Stimulated activated CD4-positive, alpha-beta T cell treated with anti-CD3 and anti-CD28 coated beads, Interleukin-1b, Interleukin-23, amount 100 ng/mL, for 24 hours (primary cell): ENCODE data around the gene HMCN1.
"Not testable (repeated sequence)": the region's sequence is repeated elsewhere in the genome, so short reads cannot be mapped to it uniquely, and the experiment has no call there.

Source experiments
- DNase-seq, 4 experiments: peaks; one replicate each; pipeline ENCODE4 v3.0.0-alpha.2; 2020; ENCODE audit warnings: low read depth in 4 of 4, low spot score in 1 of 4

HMCN1 gene

DNA sequence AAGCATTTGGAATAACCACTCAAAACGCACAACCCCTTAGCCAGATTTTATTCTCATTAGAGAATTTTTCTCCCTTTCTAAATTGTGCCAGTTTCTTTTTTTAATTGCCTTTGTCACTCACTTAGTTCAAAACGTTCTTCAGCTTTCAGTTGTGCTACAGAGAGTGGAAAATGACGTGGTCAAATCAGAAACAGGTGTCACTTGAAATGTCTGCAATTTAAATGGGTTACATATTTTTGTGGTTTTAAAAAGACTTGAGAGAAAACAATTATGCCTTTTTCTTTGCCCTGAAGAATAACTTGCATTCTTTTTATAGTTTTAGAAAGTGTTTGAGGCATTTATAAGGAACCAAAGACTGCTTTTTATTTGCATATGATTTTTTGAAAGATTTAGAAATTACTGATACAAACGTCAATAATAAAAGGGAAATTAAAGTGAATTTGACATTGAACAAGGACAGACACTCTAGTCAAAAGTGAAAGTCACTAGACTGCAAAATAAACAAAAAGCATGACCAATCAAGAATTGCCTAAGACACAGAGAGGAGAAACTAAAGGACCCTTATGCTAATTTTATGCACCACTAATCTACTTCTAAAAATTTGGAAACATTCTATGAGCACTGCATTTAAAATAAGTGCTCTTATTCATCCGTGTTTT lies 449.9 kb downstream of the HMCN1 start:
- no peak for DNase-seq

DNA sequence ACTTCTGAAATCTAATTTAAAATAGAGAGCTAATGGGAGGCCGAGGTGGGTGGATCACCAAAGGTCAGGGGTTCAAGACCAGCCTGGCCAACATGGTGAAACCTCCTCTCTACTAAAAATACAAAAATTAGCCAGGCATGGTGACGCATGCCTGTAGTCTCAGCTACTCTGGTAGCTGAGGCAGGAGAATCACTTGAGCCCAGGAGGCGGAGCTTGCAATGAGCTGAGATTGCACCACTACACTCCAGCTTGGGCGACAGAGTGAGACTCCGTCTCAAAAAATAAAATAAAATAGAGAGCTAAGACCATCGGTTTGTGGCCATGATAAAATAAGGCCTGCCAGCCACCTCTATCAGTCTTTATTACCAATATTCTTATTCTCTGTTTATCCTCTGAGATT lies 452.1 kb downstream of the HMCN1 start:
- DNase-seq, result not testable (repeated sequence)

DNA sequence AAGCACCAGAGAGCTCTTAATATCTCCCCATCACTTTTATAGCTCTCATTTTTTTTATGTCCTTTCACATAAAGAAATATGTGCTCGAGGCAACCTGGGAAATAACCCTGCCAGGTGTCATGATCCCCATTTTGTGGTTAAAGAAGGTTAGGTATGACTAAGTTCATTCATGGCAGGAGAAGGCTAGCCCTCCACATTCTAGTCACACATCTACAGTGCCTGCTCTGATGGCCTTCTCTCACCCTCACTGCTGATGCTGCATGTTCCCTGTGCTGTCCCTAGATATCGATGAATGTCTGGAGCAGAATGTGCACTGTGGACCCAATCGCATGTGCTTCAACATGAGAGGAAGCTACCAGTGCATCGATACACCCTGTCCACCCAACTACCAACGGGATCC lies 453.4 kb downstream of the HMCN1 start:
- no peak for DNase-seq

DNA sequence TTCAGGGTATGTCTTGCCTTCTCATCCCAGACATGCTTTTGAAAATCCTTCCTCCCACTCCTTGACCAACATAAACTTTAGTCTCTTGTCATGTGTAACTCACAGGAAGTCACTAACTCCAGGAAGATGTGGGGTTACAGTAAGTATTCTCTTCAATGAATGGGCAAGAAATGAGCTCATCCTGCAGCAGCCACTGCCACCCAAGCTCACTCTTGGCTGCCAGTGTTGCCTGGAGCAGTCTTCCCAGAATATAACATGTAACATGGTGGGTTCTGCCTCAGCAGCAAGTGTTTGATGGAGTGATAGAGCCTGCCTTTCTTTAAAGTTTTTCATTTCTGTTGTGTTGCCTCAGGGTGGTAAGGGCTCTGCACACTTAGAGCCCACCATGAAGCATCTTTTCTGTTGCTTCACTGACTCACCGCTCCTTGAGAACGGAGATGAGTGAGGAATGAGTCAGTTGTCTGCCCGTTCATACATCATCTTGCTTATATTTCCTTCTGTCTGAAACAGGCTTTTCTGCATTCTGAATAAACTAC lies 453.9 kb downstream of the HMCN1 start:
- no peak for DNase-seq

DNA sequence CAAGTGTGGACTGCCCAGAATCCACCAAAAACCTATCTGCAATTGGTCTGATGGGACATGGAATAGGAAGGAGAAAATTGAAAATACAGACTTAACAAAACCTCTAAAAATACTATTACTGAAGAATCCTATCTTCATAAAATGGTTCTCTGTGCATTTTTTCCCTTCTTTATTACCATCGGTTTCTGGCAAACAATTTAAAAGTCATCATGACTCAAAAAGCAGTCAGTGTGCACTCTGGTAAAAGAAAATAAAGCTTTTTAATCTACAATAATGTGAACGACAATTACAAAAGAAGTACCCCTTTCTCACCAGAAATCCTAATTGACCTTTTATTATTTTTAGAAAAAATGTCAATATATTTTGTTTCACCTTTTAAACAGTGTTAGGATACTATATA lies 454.5 kb downstream of the HMCN1 start:
- no peak for DNase-seq

DNA sequence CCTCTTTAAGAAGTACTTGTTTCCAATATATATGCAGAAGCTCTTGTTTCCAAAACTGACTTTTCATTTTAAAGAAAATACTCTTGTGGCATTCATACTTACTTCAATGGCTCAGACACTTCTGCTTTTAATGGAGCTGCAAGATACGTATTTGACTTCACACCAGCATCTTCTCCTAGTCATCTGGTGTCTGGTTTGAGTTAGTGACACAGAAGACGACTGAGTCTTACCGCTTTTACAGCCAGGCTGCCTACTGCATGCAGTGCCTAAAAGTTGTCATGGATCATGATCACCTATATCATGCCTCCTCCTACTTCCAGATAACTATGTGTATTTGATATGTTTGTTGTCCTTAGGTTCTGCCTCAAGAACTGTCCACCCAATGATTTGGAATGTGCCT lies 455.0 kb downstream of the HMCN1 start:
- DNase-seq, result no peak

DNA sequence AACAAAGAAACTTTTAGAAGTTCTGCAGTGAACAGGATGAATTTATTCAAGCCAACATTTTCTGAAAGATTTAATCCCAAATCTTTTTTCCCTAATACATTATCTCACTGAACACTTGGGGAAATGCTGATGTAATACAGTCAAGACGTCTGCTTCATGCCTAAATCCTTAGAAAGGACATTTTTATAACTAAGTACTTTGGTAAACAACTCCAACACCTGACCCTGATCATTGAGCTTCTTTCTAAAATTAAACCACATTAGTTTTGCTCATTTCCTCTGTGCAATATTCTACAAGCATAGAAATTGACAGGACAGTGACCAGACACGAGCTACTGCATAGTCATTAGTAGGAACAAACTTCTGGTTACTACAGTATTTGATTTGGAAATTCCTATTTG lies 457.3 kb downstream of the HMCN1 start:
- DNase-seq, result no peak

DNA sequence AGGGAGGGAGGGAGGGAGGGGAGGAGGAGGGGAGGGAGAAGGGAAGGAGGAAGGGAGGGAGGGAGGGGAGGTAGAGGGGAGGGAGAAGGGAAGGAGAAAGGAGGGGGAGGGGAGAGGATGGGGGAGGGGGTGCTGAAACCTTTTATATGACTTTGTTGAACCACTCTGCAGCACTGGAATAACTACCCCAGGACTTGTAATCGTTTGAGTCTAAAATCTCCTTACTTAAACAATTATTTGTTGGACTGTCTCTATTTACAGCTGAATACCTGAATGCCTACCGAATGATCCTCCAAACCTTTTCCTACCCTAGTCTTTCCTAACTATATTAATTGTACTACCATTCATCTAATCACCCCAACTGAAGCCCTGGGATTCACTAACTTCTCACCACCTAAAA lies 459.0 kb downstream of the HMCN1 start:
- no peak for DNase-seq

DNA sequence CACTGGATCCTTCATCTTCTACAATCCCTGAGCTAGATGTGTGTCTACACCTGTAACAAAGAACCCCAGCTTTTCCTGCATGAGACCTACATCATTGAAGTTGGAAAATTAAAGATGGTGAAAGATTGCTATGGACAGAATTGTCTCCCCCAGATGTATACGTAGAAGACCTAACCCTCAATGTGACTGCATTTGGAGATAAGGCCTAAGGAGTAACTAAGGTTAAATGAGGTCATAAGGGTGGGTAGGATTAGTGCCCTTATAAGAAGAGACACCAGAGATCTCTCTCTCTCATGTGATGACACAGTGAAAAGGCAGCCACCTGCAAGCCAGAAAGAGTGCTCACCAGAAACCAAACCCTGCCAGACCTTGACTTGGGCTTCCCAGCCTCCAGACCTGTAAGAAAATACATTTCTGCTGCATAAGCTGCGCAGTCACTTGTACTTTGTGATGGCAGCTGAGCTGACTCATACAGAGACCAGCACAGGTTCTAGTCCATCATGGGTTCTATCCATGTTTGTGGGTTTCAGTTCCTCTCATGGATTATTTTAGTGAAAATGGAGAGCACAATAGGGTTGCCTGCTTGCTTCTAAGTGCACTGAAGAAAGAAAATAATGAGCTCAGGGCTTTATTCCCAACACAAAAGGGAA lies 460.0 kb downstream of the HMCN1 start:
- no peak for DNase-seq

DNA sequence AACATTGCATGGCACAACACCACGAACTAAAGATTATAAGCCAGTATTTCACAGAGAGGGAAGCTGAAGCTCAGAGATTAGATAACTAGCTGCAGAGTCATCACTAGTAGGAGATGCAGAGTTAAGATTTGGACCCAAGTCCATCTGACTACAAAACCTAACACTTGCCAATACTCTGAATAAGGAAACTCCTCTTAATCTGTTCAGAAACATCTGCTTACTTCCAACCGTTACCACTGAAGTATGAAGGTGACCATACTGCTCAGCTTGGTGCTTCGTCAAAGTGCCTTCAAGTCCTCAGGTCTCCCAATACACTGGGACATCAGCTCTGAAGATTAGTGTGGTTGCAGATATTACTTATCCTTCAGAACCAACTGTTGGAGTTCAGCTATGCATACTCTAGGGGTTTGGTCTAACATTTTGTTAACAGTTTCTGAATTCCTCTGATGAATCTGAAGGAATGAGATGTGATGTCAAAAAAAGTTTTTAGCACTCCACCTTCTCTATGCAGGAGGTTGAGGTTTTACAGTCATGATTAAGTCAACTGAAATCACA lies 461.3 kb downstream of the HMCN1 start:
- no peak for DNase-seq

DNA sequence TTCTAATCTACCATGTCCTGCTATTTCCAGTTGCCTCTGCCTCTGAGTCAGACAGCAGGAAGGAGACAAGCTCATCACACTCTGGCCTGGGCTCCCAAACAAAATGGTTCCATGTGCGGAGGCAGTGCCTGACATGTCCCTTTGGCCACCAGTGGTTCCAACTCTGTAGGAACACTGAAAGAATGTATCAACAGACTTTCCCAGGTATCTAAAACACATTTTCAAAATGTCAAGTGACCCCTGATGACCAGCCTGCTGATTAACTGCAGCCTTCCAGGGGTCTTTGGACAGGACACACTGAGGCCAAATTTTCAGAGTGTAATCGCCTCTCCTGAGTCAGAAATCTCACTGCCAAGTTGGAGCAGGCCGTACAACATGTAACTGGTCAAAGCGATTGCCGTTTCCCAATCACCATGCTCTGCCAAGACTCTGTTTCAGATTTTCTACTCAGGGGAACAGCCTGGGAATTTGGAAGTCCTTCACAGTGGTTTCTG lies 468.1 kb downstream of the HMCN1 start:
- DNase-seq, result no peak

DNA sequence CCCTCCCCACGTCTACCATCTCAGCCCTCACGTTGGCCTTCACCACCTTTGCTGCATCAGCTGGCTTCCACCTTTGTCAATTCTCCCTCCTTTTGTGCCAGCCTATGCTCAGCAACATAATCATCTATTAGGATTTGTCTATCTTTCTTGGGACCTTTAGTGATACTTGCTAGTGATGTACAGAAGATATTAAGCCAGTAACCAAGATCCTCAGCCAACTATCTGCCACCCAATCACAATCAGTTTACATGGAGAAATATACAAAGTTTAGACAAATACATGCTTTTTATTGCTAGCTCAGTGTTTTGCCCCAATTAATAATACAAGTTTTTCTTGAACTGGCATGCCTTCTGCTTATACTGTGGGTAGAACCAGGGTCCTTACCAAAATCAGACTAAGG lies 468.6 kb downstream of the HMCN1 start:
- DNase-seq, result no peak

DNA sequence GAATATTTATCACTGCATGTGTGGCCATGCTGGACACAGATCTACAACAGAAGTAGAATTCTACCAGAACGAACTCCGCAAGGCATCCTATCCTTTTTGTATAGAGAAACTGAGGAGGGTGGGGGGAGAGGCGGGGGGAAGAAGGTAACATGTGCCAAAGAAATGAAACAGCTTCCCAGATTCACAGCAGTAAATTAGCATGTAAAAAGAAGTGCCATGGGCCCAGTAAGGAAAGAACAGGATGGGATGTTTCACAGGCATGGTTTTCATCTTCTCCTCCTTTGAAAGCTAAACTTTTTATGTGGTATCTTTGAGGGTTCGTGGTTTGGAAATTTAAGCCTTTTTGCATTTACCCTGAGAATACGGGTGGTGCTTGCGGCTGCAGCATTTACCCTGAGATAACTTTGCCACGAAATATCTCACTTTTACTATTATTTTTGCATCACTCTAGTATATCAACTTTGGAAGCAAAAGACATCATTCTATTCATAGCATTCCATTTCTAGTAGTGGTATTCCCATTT lies 471.9 kb downstream of the HMCN1 start:
- DNase-seq, result no peak

DNA sequence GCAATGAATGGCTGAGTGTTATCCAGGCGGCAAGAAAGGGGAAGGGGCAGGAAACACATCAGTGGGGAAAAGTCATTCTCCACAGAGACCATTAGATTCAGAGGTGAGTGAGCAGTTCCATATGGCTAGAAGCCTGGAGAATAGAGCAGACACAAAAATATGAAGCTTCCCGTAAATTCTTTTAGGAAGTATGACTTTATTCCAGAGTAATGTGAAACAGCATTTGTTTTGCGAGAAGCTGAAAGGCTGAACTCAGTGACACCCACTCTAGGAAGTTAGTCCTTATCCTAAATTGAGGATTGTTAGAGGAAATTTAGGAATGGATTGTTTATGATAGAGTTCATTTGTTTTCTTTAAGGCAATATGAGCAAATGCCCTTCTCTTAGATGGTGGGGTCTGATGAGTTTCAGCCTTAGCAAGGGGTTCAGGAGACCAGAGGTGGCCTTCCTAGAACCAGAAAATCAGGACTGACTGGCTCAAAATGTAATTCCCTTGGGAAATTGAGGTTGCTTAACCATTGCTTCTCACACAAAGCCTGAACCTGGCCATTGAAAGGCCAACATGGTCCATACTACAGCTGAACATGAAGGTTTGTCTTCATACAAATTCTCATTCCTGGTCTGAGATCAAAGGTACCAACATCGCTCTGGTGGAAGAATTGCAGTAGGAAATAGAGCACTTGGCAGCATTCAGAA lies 473.3 kb downstream of the HMCN1 start:
- no peak for DNase-seq

DNA sequence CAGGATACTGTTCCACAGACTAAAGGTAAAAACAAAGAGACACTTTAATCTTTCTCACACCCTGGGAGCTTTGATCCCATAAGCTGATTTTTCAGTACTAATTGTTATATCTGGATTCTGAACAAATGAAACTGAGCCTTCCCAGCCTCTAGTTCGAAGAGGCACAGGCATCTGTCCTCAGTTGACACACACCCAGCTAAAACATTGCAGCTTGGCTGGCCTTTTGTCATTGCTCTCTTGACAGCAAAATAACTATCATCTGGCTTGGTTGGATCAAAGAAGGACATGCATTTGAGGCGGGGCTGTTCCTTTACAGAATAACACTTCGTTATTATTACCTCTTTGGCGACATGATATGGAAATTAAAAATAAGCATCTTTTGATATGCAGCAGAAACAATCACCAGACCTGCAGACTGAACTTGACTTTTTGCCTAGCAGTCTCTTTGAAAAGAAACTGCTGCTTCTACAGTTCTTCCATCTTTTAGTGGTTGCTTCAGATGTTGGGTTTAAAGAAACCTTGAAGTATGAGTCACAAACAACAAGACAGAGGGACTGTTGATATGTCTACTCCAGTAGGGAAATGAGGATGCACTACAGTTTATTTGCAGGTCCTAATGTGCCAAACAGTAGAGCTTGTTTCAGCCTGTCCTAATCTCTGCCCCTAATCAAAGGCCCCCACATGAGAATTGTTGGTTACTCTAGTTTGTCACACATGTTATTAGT lies 474.4 kb downstream of the HMCN1 start:
- no peak for DNase-seq

DNA sequence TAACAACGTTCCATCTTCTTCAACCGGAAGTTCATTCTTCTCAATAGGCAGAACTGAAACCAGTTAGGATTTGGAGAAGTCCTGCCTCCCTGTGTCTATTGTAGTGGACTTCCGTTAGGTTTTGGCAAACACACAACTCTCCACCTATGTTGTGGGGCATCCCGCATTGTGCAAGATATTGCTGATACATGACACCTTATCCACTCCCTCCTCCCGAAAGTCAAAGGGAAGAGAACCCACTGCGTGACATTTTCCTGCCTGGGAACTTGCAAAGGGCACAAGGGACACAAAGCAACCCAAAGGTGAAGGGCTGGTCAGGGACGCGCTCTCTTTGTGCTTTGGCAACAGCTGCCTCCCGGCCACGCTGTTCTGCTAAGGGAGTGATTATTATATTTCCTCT lies 476.1 kb downstream of the HMCN1 start:
- DNase-seq, result no peak

DNA sequence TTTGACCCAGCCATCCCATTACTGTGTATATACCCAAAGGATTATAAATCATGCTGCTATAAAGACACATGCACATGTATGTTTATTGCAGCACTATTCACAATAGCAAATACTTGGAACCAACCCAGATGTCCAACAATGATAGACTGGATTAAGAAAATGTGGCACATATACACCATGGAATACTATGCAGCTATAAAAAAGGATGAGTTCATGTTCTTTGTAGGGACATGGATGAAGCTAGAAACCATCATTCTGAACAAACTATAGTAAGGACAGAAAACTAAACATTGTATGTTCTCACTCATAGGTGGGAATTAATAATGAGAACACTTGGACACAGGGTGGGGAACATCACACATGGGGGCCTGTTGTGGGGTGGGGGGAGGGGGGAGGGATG lies 477.4 kb downstream of the HMCN1 start:
- DNase-seq, result not testable (repeated sequence)

DNA sequence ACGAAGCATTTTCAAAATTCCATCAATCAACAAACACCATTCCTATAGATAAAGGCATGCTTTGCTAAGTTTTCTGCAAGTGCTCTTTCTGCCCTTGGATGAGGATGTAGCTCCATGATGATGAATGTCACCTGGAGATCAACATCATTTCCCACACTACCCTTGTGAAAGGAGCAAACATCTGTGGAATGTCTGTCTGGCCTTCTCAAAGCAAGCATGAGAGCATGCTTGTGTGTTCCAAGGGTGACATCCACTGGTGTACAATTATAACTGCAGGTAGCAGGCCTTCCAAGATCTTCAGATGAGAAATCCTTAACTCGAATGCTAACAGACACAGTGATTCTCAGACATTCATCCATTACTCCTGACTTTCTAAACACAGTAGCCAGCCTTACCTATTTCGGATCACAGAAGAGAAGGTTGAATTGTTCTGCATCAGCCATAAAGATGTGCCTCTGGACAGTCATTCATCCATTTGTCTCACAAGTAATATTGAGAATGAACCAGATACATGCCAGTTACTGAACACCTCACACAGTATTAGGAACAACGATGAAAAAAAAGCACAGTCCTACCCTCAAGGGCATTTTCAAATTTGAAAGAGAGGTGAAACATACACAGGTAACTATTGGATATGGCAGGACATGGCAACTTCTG lies 478.5 kb downstream of the HMCN1 start:
- no peak for DNase-seq

DNA sequence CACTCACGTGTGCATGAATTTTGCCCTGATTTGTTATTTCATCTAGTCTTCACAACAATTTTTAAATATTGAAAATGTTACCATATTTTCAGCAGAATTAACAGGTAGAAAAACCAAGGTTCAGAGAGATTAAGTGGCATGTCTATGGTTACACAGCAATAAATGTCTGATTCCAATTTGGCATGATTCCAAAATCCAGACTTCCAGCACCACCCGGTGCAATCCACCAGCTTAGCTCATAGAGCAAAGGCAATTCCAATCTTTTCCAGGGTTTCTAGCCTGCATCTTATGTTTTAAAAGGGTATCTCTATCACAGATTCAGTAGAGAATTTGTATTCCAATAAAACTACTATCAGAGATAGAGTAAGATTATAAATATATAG lies 479.0 kb downstream of the HMCN1 start:
- no peak for DNase-seq

DNA sequence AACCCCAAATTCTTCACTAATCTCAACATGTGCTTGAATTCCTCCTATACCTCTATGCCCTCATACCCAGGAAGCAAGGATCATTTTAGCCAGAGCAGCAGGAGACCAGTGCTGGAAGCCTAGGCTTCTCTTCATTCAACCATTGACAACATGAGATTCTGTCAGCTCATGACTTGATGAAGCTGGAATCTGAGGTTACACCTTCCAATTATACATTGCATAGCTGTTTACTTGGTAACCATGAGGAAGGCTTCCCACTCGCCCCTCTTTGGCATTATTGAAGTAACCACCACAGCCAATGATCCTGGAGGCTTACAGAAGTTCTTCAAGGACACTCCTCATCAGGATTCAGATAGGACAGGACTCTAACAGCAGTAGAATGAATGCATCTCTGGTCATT lies 480.6 kb downstream of the HMCN1 start:
- DNase-seq, result no peak
